Measurements from ENCODE around the gene CAPN8.
A peak's percentile ranks its signal among the peaks of the same experiment; 100 is the strongest.

Gene CAPN8

GRCh38 chr1:223702735-223703667 is 37.5 kb upstream of the CAPN8 start:
- no peak for DNase-seq (ENCODE audit: low spot score)

GRCh38 chr1:223700942-223701637 is 35.6 kb upstream of the CAPN8 start:
- DNase-seq (ENCODE audit: low spot score) = no peak

- no peak for DNase-seq (ENCODE audit: low spot score)
These were observed 35.0 kb upstream of the CAPN8 start for GRCh38 chr1:223700388-223700918.

GRCh38 chr1:223695941-223696340 is 30.4 kb upstream of the CAPN8 start:
- no peak for DNase-seq (ENCODE audit: low spot score)

- no peak for DNase-seq (ENCODE audit: low spot score)
These were observed 29.6 kb upstream of the CAPN8 start for GRCh38 chr1:223695014-223695548.

GRCh38 chr1:223691121-223691520 is 25.6 kb upstream of the CAPN8 start:
- no peak for DNase-seq (ENCODE audit: low spot score)

GRCh38 chr1:223684488-223684792 is 18.9 kb upstream of the CAPN8 start:
- no peak for DNase-seq (ENCODE audit: low spot score)

- DNase-seq (ENCODE audit: low spot score) = peak; percentile 71
These were observed 18.3 kb upstream of the CAPN8 start for GRCh38 chr1:223683586-223684487.

GRCh38 chr1:223682502-223682901 is 17.0 kb upstream of the CAPN8 start:
- DNase-seq (ENCODE audit: low spot score) = no peak

GRCh38 chr1:223680188-223680587 is 14.7 kb upstream of the CAPN8 start:
- no peak for DNase-seq (ENCODE audit: low spot score)

GRCh38 chr1:223678841-223679240 is 13.3 kb upstream of the CAPN8 start:
- DNase-seq (ENCODE audit: low spot score) = no peak

GRCh38 chr1:223674119-223674890 is 8.8 kb upstream of the CAPN8 start:
- no peak for DNase-seq (ENCODE audit: low spot score)

GRCh38 chr1:223670458-223671159 is 5.1 kb upstream of the CAPN8 start:
- peak; percentile 58 for DNase-seq (ENCODE audit: low spot score)

GRCh38 chr1:223669003-223669795 is 3.7 kb upstream of the CAPN8 start:
- no peak for DNase-seq (ENCODE audit: low spot score)

- DNase-seq (ENCODE audit: low spot score) = no peak
These were observed 2.1 kb upstream of the CAPN8 start for GRCh38 chr1:223667484-223668182.

- DNase-seq (ENCODE audit: low spot score) = no peak
These were observed 1.4 kb downstream of the CAPN8 start for GRCh38 chr1:223664106-223664505.

- DNase-seq (ENCODE audit: low spot score) = no peak
These were observed 2.6 kb downstream of the CAPN8 start for GRCh38 chr1:223662943-223663342.

- DNase-seq (ENCODE audit: low spot score) = no peak
These were observed 5.8 kb downstream of the CAPN8 start for GRCh38 chr1:223659711-223660110.

GRCh38 chr1:223657978-223658377 is 7.5 kb downstream of the CAPN8 start:
- no peak for DNase-seq (ENCODE audit: low spot score)
